ENCODE measurements around the gene HTR6.

DNA sequence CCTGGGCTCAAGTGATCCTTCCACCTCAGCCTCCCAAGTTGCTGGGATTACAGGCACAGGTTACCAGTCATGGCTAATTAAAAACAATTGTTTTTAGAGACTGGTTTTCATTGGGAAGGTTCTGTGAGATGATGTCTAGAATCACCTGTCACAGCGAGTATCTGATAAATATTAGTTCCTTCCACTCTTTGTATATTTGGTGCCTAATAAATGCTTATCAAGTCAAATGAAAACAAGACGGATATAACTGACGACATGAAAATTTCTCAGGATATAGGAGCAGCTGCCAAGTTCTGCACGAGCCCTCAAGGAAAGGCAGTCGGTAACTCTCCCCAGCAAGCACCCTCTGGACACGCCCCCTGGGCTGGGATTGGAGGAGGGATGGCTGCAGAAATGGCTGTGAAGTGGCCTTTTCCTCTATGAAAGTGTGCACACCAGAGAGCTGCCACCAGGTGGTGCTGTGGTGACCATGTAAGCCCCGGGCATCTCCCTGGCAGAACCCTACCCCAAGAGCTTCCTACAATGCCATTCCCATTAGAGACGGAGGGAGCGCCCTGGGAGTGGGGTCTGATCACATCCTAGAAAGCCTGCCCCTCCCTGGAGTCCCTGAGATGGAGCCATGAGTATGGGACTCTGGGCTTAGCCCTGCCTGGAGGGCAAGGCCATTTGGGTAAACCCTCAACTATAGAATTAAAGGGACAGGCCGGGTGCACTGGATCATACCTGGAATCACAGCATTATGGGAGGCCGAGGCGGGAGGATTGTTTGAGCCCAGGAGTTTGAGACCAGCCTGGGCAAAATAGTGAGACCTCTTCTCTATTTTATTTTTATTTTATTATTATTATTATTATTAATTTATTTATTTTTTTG lies 50.9 kb downstream of the HTR6 start:
- TF ChIP-seq, protein P1, sequence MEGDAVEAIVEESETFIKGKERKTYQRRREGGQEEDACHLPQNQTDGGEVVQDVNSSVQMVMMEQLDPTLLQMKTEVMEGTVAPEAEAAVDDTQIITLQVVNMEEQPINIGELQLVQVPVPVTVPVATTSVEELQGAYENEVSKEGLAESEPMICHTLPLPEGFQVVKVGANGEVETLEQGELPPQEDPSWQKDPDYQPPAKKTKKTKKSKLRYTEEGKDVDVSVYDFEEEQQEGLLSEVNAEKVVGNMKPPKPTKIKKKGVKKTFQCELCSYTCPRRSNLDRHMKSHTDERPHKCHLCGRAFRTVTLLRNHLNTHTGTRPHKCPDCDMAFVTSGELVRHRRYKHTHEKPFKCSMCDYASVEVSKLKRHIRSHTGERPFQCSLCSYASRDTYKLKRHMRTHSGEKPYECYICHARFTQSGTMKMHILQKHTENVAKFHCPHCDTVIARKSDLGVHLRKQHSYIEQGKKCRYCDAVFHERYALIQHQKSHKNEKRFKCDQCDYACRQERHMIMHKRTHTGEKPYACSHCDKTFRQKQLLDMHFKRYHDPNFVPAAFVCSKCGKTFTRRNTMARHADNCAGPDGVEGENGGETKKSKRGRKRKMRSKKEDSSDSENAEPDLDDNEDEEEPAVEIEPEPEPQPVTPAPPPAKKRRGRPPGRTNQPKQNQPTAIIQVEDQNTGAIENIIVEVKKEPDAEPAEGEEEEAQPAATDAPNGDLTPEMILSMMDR (IDR thresholded peaks at IDR 0.05; ENCODE audit: low read depth, low read length): peak; percentile 71
- TF ChIP-seq EZH2phosphoT487 (IDR thresholded peaks at IDR 0.05; ENCODE audit: low read depth): no peak

All from OCI-LY3 (cell line).